HepG2 (cell line): ENCODE measurements around the gene CAPN10. TPM values are rescaled to one million over a fixed set of nuclear protein-coding genes. Genes with fewer than 3 reads are reported as not detected.

ENCODE experiments used
- GATAD2A ChIP-seq: IDR thresholded peaks from 2 replicates; pipeline ENCODE4 v1.6.1; 2016
- HDAC1 ChIP-seq: sonication (generic); formaldehyde crosslinking; IDR thresholded peaks from 2 replicates; pipeline ENCODE4 v1.5.1; 2020; ENCODE audit warnings: mild to moderate bottlenecking, missing genetic modification reagents
- KDM2A ChIP-seq: sonication (generic); formaldehyde crosslinking; IDR thresholded peaks from 2 replicates; pipeline ENCODE4 v1.4.0; 2020; ENCODE audit warnings: low read depth, missing genetic modification reagents, borderline replicate concordance
- MED1 ChIP-seq: sonication (generic); formaldehyde crosslinking; IDR thresholded peaks from 2 replicates; pipeline ENCODE4 v1.4.0; 2020; ENCODE audit warnings: missing genetic modification reagents
- RXRB ChIP-seq: IDR thresholded peaks from 2 replicates; pipeline ENCODE4 v1.6.1; 2016; ENCODE audit warnings: borderline replicate concordance, missing genetic modification reagents, missing compliant biosample characterization
- ZBTB7B ChIP-seq: sonication (generic); formaldehyde crosslinking; IDR thresholded peaks from 2 replicates; pipeline ENCODE4 v1.4.0; 2020; ENCODE audit warnings: missing genetic modification reagents
- ZFX ChIP-seq: sonication (generic); formaldehyde crosslinking; IDR thresholded peaks from 2 replicates; pipeline ENCODE4 v1.4.0; 2020; ENCODE audit warnings: mild to moderate bottlenecking, low read depth, missing genetic modification reagents, moderate library complexity
- ZIK1 ChIP-seq: sonication (generic); formaldehyde crosslinking; IDR thresholded peaks from 2 replicates; pipeline ENCODE4 v1.5.0; 2020; ENCODE audit warnings: mild to moderate bottlenecking, low read depth, missing genetic modification reagents, borderline replicate concordance
- ZNF10 ChIP-seq: sonication (generic); formaldehyde crosslinking; IDR thresholded peaks from 2 replicates; pipeline ENCODE4 v1.4.0; 2020; ENCODE audit warnings: mild to moderate bottlenecking, low read depth, missing genetic modification reagents, borderline replicate concordance
- ZNF30 ChIP-seq: sonication (generic); formaldehyde crosslinking; IDR thresholded peaks from 2 replicates; pipeline ENCODE4 v1.5.0; 2020; ENCODE audit warnings: mild to moderate bottlenecking, missing genetic modification reagents
- ZSCAN29 ChIP-seq: sonication (generic); formaldehyde crosslinking; conservative IDR thresholded peaks from 2 replicates; pipeline ENCODE4 v1.4.0; 2020; ENCODE audit warnings: mild to moderate bottlenecking, missing genetic modification reagents
- polyA plus RNA-seq, 8 experiments: library from polyadenylated mRNA; depleted of rRNA in 3 of 8; stranded (reverse) in 7 of 8; unstranded in 1 of 8; fragments of >200 nt; fragmentation: Illumina TruSeq in 4 of 8; extraction: Trizol in 4 of 8; gene quantifications; 2 replicates each; pipeline versions ENCODE4 v1.2.1 to v1.2.3, GENCODE V29; 2011 to 2016; ENCODE audit warnings: low read depth in 4 of 8, missing spikeins in 1 of 8, mixed read lengths in 1 of 8; ENCODE audit not compliant: insufficient read depth in 1 of 8
- total RNA-seq, 5 experiments: library from RNA; depleted of rRNA; stranded (reverse); fragments of >200 nt; fragmentation: Illumina TruSeq; extraction: Trizol; gene quantifications; 2 replicates each; pipeline ENCODE4 v1.2.3, GENCODE V29; 2016; ENCODE audit warnings: low read depth in 1 of 5
- TF ChIP-seq, protein P1 (sequence below): IDR thresholded peaks from 2 replicates; pipeline ENCODE4 v1.4.0; 2020; ENCODE audit warnings: mild to moderate bottlenecking, missing genetic modification reagents
- TF ChIP-seq, protein P2 (sequence below): sonication (generic); formaldehyde crosslinking; IDR thresholded peaks from 2 replicates; pipeline ENCODE4 v1.9.0; 2022; ENCODE audit warnings: missing genetic modification reagents, mild to moderate bottlenecking, borderline replicate concordance
- TF ChIP-seq, protein P3 (sequence below): sonication (generic); formaldehyde crosslinking; IDR thresholded peaks from 2 replicates; pipeline ENCODE4 v1.5.1; 2020; ENCODE audit warnings: mild to moderate bottlenecking, moderate library complexity, missing genetic modification reagents
- TF ChIP-seq, protein P4 (sequence below): sonication (generic); formaldehyde crosslinking; IDR thresholded peaks from 2 replicates; pipeline ENCODE4 v1.8.1; 2023; ENCODE audit warnings: mild to moderate bottlenecking, missing genetic modification reagents
- TF ChIP-seq, protein P5 (sequence below): sonication (generic); formaldehyde crosslinking; IDR thresholded peaks from 2 replicates; pipeline ENCODE4 v1.4.0; 2020; ENCODE audit warnings: missing genetic modification reagents

Gene CAPN10
- total and polyA plus RNA-seq, 2 of the 13 experiments (the other 11 are each of a cell fraction or from before 2014, with no cell fraction given) = 27.6 to 32.4 TPM

DNA sequence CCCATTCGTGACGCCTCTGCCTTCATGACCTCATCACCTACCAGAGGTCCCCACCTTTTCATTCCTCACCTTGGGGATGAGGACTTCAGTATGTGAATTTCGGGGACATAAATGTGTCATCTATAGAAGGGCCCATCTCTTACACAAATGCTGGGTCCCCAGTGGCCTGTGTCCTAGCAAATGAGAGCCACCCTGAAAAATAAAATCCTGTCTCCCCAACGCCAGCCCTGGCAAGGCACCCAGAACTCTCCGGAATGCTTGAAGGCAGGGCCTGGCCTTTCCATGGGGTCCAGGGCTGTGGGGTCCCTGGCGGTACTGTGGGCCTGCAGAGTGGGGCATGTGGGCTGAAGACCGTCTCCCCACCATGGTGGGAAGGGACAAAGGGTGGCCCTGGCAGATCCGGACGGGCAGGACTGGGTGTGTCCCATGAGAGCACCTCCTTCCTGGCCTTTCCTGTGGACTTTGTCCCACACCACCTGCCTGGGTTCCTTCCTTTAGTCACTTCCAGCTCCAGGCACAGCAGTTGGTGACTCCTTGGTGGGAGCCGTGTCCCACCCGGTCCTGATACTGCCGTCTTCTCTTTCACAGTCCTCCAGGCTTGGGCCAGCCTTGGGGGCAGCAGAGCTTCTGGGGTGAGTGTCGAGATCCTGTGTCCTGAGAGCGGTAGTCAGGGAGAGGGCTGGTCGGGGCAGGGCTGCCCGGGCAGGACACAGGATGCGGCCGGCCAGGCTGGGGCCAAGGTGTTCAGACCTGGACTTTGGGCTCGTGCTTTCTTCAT is 18.6 kb downstream of the CAPN10 start (continued):
- TF ChIP-seq, protein P1, sequence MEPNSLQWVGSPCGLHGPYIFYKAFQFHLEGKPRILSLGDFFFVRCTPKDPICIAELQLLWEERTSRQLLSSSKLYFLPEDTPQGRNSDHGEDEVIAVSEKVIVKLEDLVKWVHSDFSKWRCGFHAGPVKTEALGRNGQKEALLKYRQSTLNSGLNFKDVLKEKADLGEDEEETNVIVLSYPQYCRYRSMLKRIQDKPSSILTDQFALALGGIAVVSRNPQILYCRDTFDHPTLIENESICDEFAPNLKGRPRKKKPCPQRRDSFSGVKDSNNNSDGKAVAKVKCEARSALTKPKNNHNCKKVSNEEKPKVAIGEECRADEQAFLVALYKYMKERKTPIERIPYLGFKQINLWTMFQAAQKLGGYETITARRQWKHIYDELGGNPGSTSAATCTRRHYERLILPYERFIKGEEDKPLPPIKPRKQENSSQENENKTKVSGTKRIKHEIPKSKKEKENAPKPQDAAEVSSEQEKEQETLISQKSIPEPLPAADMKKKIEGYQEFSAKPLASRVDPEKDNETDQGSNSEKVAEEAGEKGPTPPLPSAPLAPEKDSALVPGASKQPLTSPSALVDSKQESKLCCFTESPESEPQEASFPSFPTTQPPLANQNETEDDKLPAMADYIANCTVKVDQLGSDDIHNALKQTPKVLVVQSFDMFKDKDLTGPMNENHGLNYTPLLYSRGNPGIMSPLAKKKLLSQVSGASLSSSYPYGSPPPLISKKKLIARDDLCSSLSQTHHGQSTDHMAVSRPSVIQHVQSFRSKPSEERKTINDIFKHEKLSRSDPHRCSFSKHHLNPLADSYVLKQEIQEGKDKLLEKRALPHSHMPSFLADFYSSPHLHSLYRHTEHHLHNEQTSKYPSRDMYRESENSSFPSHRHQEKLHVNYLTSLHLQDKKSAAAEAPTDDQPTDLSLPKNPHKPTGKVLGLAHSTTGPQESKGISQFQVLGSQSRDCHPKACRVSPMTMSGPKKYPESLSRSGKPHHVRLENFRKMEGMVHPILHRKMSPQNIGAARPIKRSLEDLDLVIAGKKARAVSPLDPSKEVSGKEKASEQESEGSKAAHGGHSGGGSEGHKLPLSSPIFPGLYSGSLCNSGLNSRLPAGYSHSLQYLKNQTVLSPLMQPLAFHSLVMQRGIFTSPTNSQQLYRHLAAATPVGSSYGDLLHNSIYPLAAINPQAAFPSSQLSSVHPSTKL (CRISPR knock-in tag) = peak; percentile 35; the same call in 1 of the 2 replicates
- TF ChIP-seq, protein P2, sequence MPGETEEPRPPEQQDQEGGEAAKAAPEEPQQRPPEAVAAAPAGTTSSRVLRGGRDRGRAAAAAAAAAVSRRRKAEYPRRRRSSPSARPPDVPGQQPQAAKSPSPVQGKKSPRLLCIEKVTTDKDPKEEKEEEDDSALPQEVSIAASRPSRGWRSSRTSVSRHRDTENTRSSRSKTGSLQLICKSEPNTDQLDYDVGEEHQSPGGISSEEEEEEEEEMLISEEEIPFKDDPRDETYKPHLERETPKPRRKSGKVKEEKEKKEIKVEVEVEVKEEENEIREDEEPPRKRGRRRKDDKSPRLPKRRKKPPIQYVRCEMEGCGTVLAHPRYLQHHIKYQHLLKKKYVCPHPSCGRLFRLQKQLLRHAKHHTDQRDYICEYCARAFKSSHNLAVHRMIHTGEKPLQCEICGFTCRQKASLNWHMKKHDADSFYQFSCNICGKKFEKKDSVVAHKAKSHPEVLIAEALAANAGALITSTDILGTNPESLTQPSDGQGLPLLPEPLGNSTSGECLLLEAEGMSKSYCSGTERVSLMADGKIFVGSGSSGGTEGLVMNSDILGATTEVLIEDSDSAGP (CRISPR knock-in tag) = no peak; the same call in 1 of the 2 replicates
- TF ChIP-seq RXRB (CRISPR knock-in tag) (peak; percentile 51), ZNF10 (CRISPR knock-in tag) (no peak), HDAC1 (CRISPR knock-in tag) (0 out of 2 replicates have a peak, but pooled peaks have one; percentile 35), ZSCAN29 (CRISPR knock-in tag) (peak; percentile 60), GATAD2A (CRISPR knock-in tag) (peak; percentile 34; the same call in 1 of the 2 replicates), KDM2A (peak; percentile 88), ZIK1 (CRISPR knock-in tag) (peak; percentile 74; the same call in 1 of the 2 replicates), ZBTB7B (CRISPR knock-in tag) (peak; percentile 63; the same call in 1 of the 2 replicates), ZNF30 (0 out of 2 replicates have a peak, but pooled peaks have one; percentile 56), ZFX (CRISPR knock-in tag) (peak; percentile 83), MED1 (peak; percentile 73)
- TF ChIP-seq, protein P3, sequence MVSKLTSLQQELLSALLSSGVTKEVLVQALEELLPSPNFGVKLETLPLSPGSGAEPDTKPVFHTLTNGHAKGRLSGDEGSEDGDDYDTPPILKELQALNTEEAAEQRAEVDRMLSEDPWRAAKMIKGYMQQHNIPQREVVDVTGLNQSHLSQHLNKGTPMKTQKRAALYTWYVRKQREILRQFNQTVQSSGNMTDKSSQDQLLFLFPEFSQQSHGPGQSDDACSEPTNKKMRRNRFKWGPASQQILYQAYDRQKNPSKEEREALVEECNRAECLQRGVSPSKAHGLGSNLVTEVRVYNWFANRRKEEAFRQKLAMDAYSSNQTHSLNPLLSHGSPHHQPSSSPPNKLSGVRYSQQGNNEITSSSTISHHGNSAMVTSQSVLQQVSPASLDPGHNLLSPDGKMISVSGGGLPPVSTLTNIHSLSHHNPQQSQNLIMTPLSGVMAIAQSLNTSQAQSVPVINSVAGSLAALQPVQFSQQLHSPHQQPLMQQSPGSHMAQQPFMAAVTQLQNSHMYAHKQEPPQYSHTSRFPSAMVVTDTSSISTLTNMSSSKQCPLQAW (CRISPR knock-in tag) = peak; percentile 82
- TF ChIP-seq, protein P4, sequence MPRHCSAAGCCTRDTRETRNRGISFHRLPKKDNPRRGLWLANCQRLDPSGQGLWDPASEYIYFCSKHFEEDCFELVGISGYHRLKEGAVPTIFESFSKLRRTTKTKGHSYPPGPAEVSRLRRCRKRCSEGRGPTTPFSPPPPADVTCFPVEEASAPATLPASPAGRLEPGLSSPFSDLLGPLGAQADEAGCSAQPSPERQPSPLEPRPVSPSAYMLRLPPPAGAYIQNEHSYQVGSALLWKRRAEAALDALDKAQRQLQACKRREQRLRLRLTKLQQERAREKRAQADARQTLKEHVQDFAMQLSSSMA (CRISPR knock-in tag) = no peak
- TF ChIP-seq, protein P5, sequence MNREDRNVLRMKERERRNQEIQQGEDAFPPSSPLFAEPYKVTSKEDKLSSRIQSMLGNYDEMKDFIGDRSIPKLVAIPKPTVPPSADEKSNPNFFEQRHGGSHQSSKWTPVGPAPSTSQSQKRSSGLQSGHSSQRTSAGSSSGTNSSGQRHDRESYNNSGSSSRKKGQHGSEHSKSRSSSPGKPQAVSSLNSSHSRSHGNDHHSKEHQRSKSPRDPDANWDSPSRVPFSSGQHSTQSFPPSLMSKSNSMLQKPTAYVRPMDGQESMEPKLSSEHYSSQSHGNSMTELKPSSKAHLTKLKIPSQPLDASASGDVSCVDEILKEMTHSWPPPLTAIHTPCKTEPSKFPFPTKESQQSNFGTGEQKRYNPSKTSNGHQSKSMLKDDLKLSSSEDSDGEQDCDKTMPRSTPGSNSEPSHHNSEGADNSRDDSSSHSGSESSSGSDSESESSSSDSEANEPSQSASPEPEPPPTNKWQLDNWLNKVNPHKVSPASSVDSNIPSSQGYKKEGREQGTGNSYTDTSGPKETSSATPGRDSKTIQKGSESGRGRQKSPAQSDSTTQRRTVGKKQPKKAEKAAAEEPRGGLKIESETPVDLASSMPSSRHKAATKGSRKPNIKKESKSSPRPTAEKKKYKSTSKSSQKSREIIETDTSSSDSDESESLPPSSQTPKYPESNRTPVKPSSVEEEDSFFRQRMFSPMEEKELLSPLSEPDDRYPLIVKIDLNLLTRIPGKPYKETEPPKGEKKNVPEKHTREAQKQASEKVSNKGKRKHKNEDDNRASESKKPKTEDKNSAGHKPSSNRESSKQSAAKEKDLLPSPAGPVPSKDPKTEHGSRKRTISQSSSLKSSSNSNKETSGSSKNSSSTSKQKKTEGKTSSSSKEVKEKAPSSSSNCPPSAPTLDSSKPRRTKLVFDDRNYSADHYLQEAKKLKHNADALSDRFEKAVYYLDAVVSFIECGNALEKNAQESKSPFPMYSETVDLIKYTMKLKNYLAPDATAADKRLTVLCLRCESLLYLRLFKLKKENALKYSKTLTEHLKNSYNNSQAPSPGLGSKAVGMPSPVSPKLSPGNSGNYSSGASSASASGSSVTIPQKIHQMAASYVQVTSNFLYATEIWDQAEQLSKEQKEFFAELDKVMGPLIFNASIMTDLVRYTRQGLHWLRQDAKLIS (CRISPR knock-in tag) = no peak
